NB4 (cell line): Measurements from ENCODE around the gene INTS11.

Experiments used
- CTCF ChIP-seq: IDR thresholded peaks from one replicate; pipeline ENCODE4 v1.5.1; 2012; ENCODE audit warnings: low read depth, low read length
- MYC ChIP-seq: IDR thresholded peaks from 2 replicates; pipeline ENCODE4 v1.6.1; 2011; ENCODE audit warnings: low read depth, low read length
- POLR2A ChIP-seq: IDR thresholded peaks from 2 replicates; pipeline ENCODE4 v1.6.1; 2011; ENCODE audit warnings: mild to moderate bottlenecking; ENCODE audit not compliant: insufficient read length; ENCODE audit errors: extremely low read depth

DNA sequence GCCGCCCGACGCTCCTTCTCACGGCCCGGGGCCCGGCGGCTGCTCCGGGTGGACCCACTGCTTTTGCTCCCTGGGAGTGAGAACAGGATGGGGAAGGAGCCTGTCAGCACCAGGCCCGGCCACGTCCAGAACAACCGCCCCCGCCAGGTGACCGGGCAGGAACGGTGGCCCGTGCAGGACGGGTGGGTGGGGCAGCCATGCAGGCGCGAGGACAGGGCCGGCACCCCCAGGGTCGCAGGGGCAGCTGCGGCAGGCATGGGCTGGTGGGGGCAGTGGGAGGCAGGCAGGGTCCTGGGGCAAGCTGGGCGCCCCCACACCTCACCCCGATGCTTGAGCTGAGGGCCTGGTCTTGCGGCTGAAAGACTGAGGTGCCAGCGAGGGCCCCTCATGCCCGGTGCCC is 12.0 kb upstream of the INTS11 start:
- no peak for TF ChIP-seq POLR2A
- no peak for TF ChIP-seq CTCF
- no peak for TF ChIP-seq MYC
